IMR-90 (cell line): ENCODE results near the gene FIS1. TPM values are rescaled to one million over a fixed set of nuclear protein-coding genes. Genes with fewer than 3 reads are reported as not detected.

Experiments used
- ATAC-seq: fragments of 200-7000 bp; cut with Tn5 transposase; 2 replicates; pipeline ENCODE4 v1.9.1; 2020; ENCODE audit warnings: low read depth, mild to moderate bottlenecking, moderate library complexity
- BruUV-seq: library from RNA; stranded (reverse); fragments of 400-500 nt; replicated peaks from 2 replicates; lab custom pipeline; 2021; lab: Mats Ljungman, UMichigan
- CTCF ChIA-PET: fragments of 300-600 bp; formaldehyde crosslinking; extraction: SDS; loops from one replicate; lab custom pipeline; 2021; ENCODE audit warnings: antibody characterized with exemption; lab: Yijun Ruan, JAX
- POLR2A ChIA-PET: fragments of 300-600 bp; sonication (Branson Sonifier 250); formaldehyde crosslinking; loops from one replicate; lab custom pipeline; 2022; ENCODE audit warnings: antibody characterized with exemption; ENCODE audit not compliant: unreplicated experiment; lab: Charles Lee
- DNase-seq: peaks from one replicate; pipeline ENCODE4 v3.0.0; 2013
- H2AFZ ChIP-seq: replicated peaks from 2 replicates; pipeline ENCODE3; 2013; ENCODE audit warnings: low read length, mild to moderate bottlenecking; ENCODE audit not compliant: poor library complexity
- H2AK5ac ChIP-seq: 2 replicates; pipeline ENCODE4 v1.6.1; 2013; ENCODE audit warnings: low read depth, low read length, inconsistent platforms
- H2AK9ac ChIP-seq: replicated peaks from 2 replicates; pipeline ENCODE3; 2013; ENCODE audit warnings: mild to moderate bottlenecking, low read depth, low read length, moderate library complexity; ENCODE audit not compliant: poor library complexity
- H2BK120ac ChIP-seq: 2 replicates; pipeline ENCODE4 v1.6.1; 2013; ENCODE audit warnings: low read depth, low read length, inconsistent platforms
- H2BK15ac ChIP-seq: 3 replicates; pipeline ENCODE4 v1.6.1; 2013; ENCODE audit warnings: low read depth, low read length, inconsistent platforms
- H2BK20ac ChIP-seq: 2 replicates; pipeline ENCODE4 v1.6.1; 2013; ENCODE audit warnings: low read depth, mild to moderate bottlenecking, inconsistent platforms, low read length, moderate library complexity
- H2BK5ac ChIP-seq: 2 replicates; pipeline ENCODE4 v1.6.1; 2013; ENCODE audit warnings: mild to moderate bottlenecking, low read depth, low read length, inconsistent platforms; ENCODE audit not compliant: poor library complexity, severe bottlenecking
- H3K14ac ChIP-seq: replicated peaks from 2 replicates; pipeline ENCODE4 v1.6.1; 2013; ENCODE audit warnings: low read depth, low read length, inconsistent platforms
- H3K18ac ChIP-seq: 2 replicates; pipeline ENCODE4 v1.6.1; 2013; ENCODE audit warnings: low read depth, low read length, control low read depth
- H3K23ac ChIP-seq: 2 replicates; pipeline ENCODE4 v1.6.1; 2013; ENCODE audit warnings: low read depth, low read length, inconsistent platforms
- H3K27ac ChIP-seq: 2 replicates; pipeline ENCODE4 v1.5.1; 2013; ENCODE audit warnings: mild to moderate bottlenecking, control low read depth, low read length; ENCODE audit not compliant: insufficient read depth
- H3K27me3 ChIP-seq: 2 replicates; pipeline ENCODE4 v1.6.1; 2013; ENCODE audit warnings: low read length; ENCODE audit not compliant: control insufficient read depth, insufficient read depth
- H3K36me3 ChIP-seq: 2 replicates; pipeline ENCODE4 v1.6.1; 2013; ENCODE audit warnings: low read length, mixed read lengths; ENCODE audit not compliant: control insufficient read depth, insufficient read depth
- H3K4ac ChIP-seq: 2 replicates; pipeline ENCODE4 v1.6.1; 2013; ENCODE audit warnings: low read depth, low read length, inconsistent platforms
- H3K4me1 ChIP-seq: 2 replicates; pipeline ENCODE4 v1.6.1; 2013; ENCODE audit warnings: low read length, mixed read lengths; ENCODE audit not compliant: control insufficient read depth, insufficient read depth
- H3K4me2 ChIP-seq: 2 replicates; pipeline ENCODE4 v1.6.1; 2013; ENCODE audit warnings: low read depth, mild to moderate bottlenecking, control low read depth, low read length, moderate library complexity
- H3K4me3 ChIP-seq: 2 replicates; pipeline ENCODE4 v1.5.1; 2013; ENCODE audit warnings: low read depth, mild to moderate bottlenecking, control low read depth, low read length, moderate library complexity; ENCODE audit not compliant: insufficient read depth
- H3K56ac ChIP-seq: 2 replicates; pipeline ENCODE4 v1.6.1; 2013; ENCODE audit warnings: low read length, inconsistent platforms; ENCODE audit not compliant: insufficient read depth; ENCODE audit errors: extremely low read depth
- H3K79me1 ChIP-seq, 2 experiments: 2 replicates each; pipeline ENCODE4 v1.6.1; 2013; ENCODE audit warnings: low read length in 2 of 2, inconsistent platforms in 1 of 2, low read depth in 1 of 2
- H3K9ac ChIP-seq: 2 replicates; pipeline ENCODE4 v1.6.1; 2013; ENCODE audit warnings: low read depth, low read length, control low read depth
- H3K9me1 ChIP-seq: 2 replicates; pipeline ENCODE4 v1.6.1; 2013; ENCODE audit warnings: low read length, inconsistent platforms; ENCODE audit not compliant: insufficient read depth
- H3K9me3 ChIP-seq: 2 replicates; pipeline ENCODE4 v1.6.1; 2013; ENCODE audit warnings: low read length; ENCODE audit not compliant: control insufficient read depth, insufficient read depth
- H4K20me1 ChIP-seq: 2 replicates; pipeline ENCODE4 v1.6.1; 2013; ENCODE audit warnings: low read length, inconsistent platforms; ENCODE audit not compliant: insufficient read depth
- H4K5ac ChIP-seq: 2 replicates; pipeline ENCODE4 v1.6.1; 2013; ENCODE audit warnings: mild to moderate bottlenecking, low read depth, low read length, control low read depth
- H4K8ac ChIP-seq, 2 experiments: 2 replicates each; pipeline ENCODE4 v1.6.1; 2013; ENCODE audit warnings: low read depth in 2 of 2, low read length in 2 of 2, control low read depth in 1 of 2, inconsistent platforms in 1 of 2
- H4K91ac ChIP-seq: 2 replicates; pipeline ENCODE4 v1.6.1; 2013; ENCODE audit warnings: low read depth, low read length, inconsistent platforms; ENCODE audit not compliant: insufficient read depth
- BHLHE40 ChIP-seq: fragments of 150-350 bp; IDR thresholded peaks from 2 replicates; pipeline ENCODE4 v1.6.1; 2016; ENCODE audit warnings: mild to moderate bottlenecking, low read depth, low read length
- CEBPB ChIP-seq: IDR thresholded peaks from 2 replicates; pipeline ENCODE4 v1.6.1; 2012; ENCODE audit warnings: low read depth, low read length, improper control_type of control experiment
- CTCF ChIP-seq: conservative IDR thresholded peaks from 2 replicates; pipeline ENCODE4 v1.5.1; 2012; ENCODE audit warnings: mild to moderate bottlenecking, low read depth, low read length, improper control_type of control experiment
- ELK1 ChIP-seq: fragments of 150-350 bp; IDR thresholded peaks from 2 replicates; pipeline ENCODE4 v1.6.1; 2016; ENCODE audit warnings: low read depth, mild to moderate bottlenecking, low read length, moderate library complexity, borderline replicate concordance
- FOS ChIP-seq: fragments of 150-350 bp; IDR thresholded peaks from 2 replicates; pipeline ENCODE4 v1.6.1; 2016; ENCODE audit warnings: low read depth, low read length
- POLR2A ChIP-seq: IDR thresholded peaks from 2 replicates; pipeline ENCODE4 v1.6.1; 2012; ENCODE audit warnings: mild to moderate bottlenecking, low read depth, low read length
- WGBS, 2 experiments: methylation state at CpG; one replicate each; pipeline versions ENCODE4 v1.1.5 to v1.1.7; 2013; ENCODE audit warnings: missing lambda C conversion rate in 2 of 2; ENCODE audit not compliant: insufficient read length in 1 of 2; ENCODE audit errors: extremely low coverage in 2 of 2; 5-methylcytosine and 5-hydroxymethylcytosine counted together
- dilution Hi-C: fragments of 300-500 bp; cut with HindIII; formaldehyde crosslinking; loops from one replicate; pipeline ENCODE4 v1.14.3; 2018; ENCODE audit warnings: low sequenced_read_pairs; ENCODE audit not compliant: unreplicated experiment
- in situ Hi-C: fragments of 300-500 bp; cut with MboI; formaldehyde crosslinking; loops from 3 replicates; pipeline ENCODE4 v1.14.3; 2019; ENCODE audit warnings: low sequenced_read_pairs, inconsistent platforms, mixed read lengths
- intact Hi-C: fragments of 100-400 bp; cut with micrococcal nuclease; formaldehyde crosslinking; loops from 2 replicates; pipeline ENCODE4 v1.10.0; 2022
- polyA plus RNA-seq, 3 experiments: library from polyadenylated mRNA; depleted of rRNA; stranded (reverse); fragments of >200 nt; gene quantifications; 2 replicates each; pipeline ENCODE4 v1.2.3, GENCODE V29; 2012; ENCODE audit warnings: low replicate concordance in 1 of 3
- total RNA-seq: library from RNA; depleted of rRNA; stranded (reverse); fragments of >200 nt; gene quantifications from 2 replicates; pipeline ENCODE4 v1.2.3, GENCODE V29; 2012

FIS1 gene
- total and polyA plus RNA-seq, 2 of the 4 experiments (the other 2 are of a cell fraction) = 293 to 489 TPM

GRCh38 chr7:101239191-101239950, 5.5 kb downstream of the FIS1 start:
- ATAC-seq = no peak
- Histone ChIP-seq H3K14ac (no peak overlapping the region), H4K91ac (no peak overlapping the region), H3K56ac (no peak overlapping the region), H3K9ac (no peak overlapping the region), H3K4me1 (peaks cover 10% of the 10 kb centered on the region), H3K4me3 (no peak overlapping the region), H2BK20ac (no peak overlapping the region), H3K27ac (no peak overlapping the region), H2BK15ac (no peak overlapping the region), H3K23ac (no peak overlapping the region), H3K18ac (no peak overlapping the region), H2AFZ (no peak overlapping the region), H2BK120ac (no peak overlapping the region), H3K36me3 (peaks cover 36% of the 10 kb centered on the region), H3K27me3 (no peaks in the 10 kb centered on the region), H3K4me2 (no peak overlapping the region), H2AK9ac (no peak overlapping the region), H3K9me1 (no peaks in the 10 kb centered on the region; the same call in 1 of the 2 replicates), H2BK5ac (no peak overlapping the region), H4K5ac (no peak overlapping the region), H3K79me1 (peaks cover 12 to 45% of the 10 kb centered on the region in 2 experiments), H3K9me3 (no peaks in the 10 kb centered on the region), H3K4ac (no peak overlapping the region), H2AK5ac (no peak overlapping the region), H4K20me1 (peaks cover 16% of the 10 kb centered on the region), H4K8ac (no peak overlapping the region)
- ChIA-PET POLR2A (no interaction called here), CTCF (no interaction called here)
- in situ Hi-C loops = no loop called here
- no TSS peak for BruUV-seq
- 95% methylated on average over 8 of the region's 27 CpGs; no CpG with 5 or more reads in 1 of the 2 experiments for WGBS, 2 experiments
- dilution Hi-C loops = no loop called here
- intact Hi-C loops = no loop called here
- TF ChIP-seq ELK1 (no peak), CEBPB (no peak), BHLHE40 (no peak), CTCF (no peak), POLR2A (no peak), FOS (no peak)
- no peak for DNase-seq
